HepG2 (cell line): ENCODE data around the gene STX7. TPM values are rescaled to one million over a fixed set of nuclear protein-coding genes. Genes with fewer than 3 reads are reported as not detected.

ENCODE experiments used
- FOSL2 ChIP-seq: sonication (generic); formaldehyde crosslinking; IDR thresholded peaks from 2 replicates; pipeline ENCODE4 v1.4.0; 2020; ENCODE audit warnings: missing genetic modification reagents
- HDAC1 ChIP-seq: sonication (generic); formaldehyde crosslinking; IDR thresholded peaks from 2 replicates; pipeline ENCODE4 v1.5.1; 2020; ENCODE audit warnings: mild to moderate bottlenecking, missing genetic modification reagents
- HNF4G ChIP-seq, 2 experiments: sonication (generic) in 1 of 2; formaldehyde crosslinking in 1 of 2; IDR thresholded peaks; 2 replicates each; pipeline versions ENCODE4 v1.4.0 to v1.6.1; 2011 to 2020; ENCODE audit warnings: borderline replicate concordance in 2 of 2, low read depth in 2 of 2, mild to moderate bottlenecking in 2 of 2, low read length in 1 of 2, missing genetic modification reagents in 1 of 2, moderate library complexity in 1 of 2
- KLF16 ChIP-seq, 2 experiments: sonication (generic) in 1 of 2; formaldehyde crosslinking in 1 of 2; IDR thresholded peaks; 2 replicates each; pipeline versions ENCODE4 v1.6.1 to v1.8.0; 2016 to 2023; ENCODE audit warnings: missing genetic modification reagents in 2 of 2, missing compliant biosample characterization in 1 of 2
- ZFP36 ChIP-seq: fragments of 150-350 bp; IDR thresholded peaks from 2 replicates; pipeline ENCODE4 v1.6.1; 2018; ENCODE audit warnings: borderline replicate concordance, low read length, low read depth; ENCODE audit not compliant: partially characterized antibody
- ZMAT3 ChIP-seq: sonication (generic); formaldehyde crosslinking; conservative IDR thresholded peaks from 2 replicates; pipeline ENCODE4 v1.7.0; 2021; ENCODE audit warnings: missing genetic modification reagents
- ZNF121 ChIP-seq: sonication (generic); formaldehyde crosslinking; IDR thresholded peaks from 2 replicates; pipeline ENCODE4 v1.5.0; 2020; ENCODE audit warnings: mild to moderate bottlenecking, missing genetic modification reagents
- ZNF441 ChIP-seq: sonication (generic); formaldehyde crosslinking; IDR thresholded peaks from 2 replicates; pipeline ENCODE4 v1.7.0; 2021; ENCODE audit warnings: missing genetic modification reagents, borderline replicate concordance
- polyA plus RNA-seq, 8 experiments: library from polyadenylated mRNA; depleted of rRNA in 3 of 8; stranded (reverse) in 7 of 8; unstranded in 1 of 8; fragments of >200 nt; fragmentation: Illumina TruSeq in 4 of 8; extraction: Trizol in 4 of 8; gene quantifications; 2 replicates each; pipeline versions ENCODE4 v1.2.1 to v1.2.3, GENCODE V29; 2011 to 2016; ENCODE audit warnings: low read depth in 4 of 8, missing spikeins in 1 of 8, mixed read lengths in 1 of 8; ENCODE audit not compliant: insufficient read depth in 1 of 8
- total RNA-seq, 5 experiments: library from RNA; depleted of rRNA; stranded (reverse); fragments of >200 nt; fragmentation: Illumina TruSeq; extraction: Trizol; gene quantifications; 2 replicates each; pipeline ENCODE4 v1.2.3, GENCODE V29; 2016; ENCODE audit warnings: low read depth in 1 of 5
- TF ChIP-seq, protein P1 (sequence below): sonication (generic); formaldehyde crosslinking; IDR thresholded peaks from 2 replicates; pipeline ENCODE4 v1.5.0; 2020; ENCODE audit warnings: mild to moderate bottlenecking, missing genetic modification reagents, borderline replicate concordance
- TF ChIP-seq, protein P2 (sequence below): sonication (generic); formaldehyde crosslinking; IDR thresholded peaks from 2 replicates; pipeline ENCODE4 v1.4.0; 2020; ENCODE audit warnings: missing genetic modification reagents
- TF ChIP-seq, protein P3 (sequence below), 2 experiments: sonication (generic) in 1 of 2; formaldehyde crosslinking in 1 of 2; IDR thresholded peaks; 2 replicates each; pipeline versions ENCODE4 v1.4.0 to v1.6.1; 2018 to 2020; ENCODE audit warnings: missing genetic modification reagents in 2 of 2, borderline replicate concordance in 1 of 2, low read depth in 1 of 2, mild to moderate bottlenecking in 1 of 2, missing biosample characterization in 1 of 2
- TF ChIP-seq, protein P4 (sequence below): sonication (generic); formaldehyde crosslinking; IDR thresholded peaks from 2 replicates; pipeline ENCODE4 v1.4.0; 2020; ENCODE audit warnings: mild to moderate bottlenecking, low read depth, missing genetic modification reagents

Gene STX7
- total and polyA plus RNA-seq, 2 of the 13 experiments (the other 11 are each of a cell fraction or from before 2014, with no cell fraction given) = 28.0 to 34.7 TPM

DNA sequence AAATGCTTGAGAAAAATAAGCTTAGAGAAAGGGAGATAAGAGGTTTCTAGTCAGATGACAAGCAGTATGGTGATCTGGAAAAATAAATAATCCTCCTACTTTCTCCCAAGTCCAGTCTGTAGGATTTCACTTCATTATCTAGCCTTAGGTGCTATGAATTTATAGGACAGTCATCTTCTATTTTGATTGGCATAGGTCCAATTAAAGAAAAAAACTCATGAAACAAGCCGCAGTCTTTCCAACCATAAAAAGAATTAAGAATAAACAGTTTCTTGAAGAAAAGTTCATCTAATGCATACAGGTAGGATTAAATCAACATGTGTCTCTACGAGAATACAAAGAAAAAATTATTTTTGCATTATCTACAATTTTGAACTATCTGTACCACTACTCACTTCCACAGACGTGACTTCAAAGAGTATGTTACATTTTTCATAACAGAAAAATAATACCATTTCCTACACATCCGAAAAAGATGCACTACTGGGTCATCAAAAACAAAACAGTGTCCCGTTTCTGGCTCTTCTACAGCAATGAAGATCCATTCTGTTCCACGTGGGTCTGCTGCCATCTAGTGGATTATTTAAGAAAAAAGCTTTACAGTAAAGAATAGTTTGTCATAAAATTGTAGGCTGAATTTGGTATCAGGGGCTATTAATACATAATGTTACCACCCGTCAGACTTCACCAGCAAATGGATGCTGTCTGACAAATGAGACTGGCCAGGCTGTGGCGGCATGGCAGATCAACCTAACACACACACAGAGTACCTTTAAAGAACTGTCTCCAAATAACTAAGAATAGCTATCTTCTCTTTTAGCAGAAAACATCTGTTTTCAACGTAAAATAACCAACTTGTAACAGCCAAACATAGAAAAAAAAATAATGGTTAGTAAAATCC is 28.9 kb downstream of the STX7 start (continued):
- TF ChIP-seq, protein P1, sequence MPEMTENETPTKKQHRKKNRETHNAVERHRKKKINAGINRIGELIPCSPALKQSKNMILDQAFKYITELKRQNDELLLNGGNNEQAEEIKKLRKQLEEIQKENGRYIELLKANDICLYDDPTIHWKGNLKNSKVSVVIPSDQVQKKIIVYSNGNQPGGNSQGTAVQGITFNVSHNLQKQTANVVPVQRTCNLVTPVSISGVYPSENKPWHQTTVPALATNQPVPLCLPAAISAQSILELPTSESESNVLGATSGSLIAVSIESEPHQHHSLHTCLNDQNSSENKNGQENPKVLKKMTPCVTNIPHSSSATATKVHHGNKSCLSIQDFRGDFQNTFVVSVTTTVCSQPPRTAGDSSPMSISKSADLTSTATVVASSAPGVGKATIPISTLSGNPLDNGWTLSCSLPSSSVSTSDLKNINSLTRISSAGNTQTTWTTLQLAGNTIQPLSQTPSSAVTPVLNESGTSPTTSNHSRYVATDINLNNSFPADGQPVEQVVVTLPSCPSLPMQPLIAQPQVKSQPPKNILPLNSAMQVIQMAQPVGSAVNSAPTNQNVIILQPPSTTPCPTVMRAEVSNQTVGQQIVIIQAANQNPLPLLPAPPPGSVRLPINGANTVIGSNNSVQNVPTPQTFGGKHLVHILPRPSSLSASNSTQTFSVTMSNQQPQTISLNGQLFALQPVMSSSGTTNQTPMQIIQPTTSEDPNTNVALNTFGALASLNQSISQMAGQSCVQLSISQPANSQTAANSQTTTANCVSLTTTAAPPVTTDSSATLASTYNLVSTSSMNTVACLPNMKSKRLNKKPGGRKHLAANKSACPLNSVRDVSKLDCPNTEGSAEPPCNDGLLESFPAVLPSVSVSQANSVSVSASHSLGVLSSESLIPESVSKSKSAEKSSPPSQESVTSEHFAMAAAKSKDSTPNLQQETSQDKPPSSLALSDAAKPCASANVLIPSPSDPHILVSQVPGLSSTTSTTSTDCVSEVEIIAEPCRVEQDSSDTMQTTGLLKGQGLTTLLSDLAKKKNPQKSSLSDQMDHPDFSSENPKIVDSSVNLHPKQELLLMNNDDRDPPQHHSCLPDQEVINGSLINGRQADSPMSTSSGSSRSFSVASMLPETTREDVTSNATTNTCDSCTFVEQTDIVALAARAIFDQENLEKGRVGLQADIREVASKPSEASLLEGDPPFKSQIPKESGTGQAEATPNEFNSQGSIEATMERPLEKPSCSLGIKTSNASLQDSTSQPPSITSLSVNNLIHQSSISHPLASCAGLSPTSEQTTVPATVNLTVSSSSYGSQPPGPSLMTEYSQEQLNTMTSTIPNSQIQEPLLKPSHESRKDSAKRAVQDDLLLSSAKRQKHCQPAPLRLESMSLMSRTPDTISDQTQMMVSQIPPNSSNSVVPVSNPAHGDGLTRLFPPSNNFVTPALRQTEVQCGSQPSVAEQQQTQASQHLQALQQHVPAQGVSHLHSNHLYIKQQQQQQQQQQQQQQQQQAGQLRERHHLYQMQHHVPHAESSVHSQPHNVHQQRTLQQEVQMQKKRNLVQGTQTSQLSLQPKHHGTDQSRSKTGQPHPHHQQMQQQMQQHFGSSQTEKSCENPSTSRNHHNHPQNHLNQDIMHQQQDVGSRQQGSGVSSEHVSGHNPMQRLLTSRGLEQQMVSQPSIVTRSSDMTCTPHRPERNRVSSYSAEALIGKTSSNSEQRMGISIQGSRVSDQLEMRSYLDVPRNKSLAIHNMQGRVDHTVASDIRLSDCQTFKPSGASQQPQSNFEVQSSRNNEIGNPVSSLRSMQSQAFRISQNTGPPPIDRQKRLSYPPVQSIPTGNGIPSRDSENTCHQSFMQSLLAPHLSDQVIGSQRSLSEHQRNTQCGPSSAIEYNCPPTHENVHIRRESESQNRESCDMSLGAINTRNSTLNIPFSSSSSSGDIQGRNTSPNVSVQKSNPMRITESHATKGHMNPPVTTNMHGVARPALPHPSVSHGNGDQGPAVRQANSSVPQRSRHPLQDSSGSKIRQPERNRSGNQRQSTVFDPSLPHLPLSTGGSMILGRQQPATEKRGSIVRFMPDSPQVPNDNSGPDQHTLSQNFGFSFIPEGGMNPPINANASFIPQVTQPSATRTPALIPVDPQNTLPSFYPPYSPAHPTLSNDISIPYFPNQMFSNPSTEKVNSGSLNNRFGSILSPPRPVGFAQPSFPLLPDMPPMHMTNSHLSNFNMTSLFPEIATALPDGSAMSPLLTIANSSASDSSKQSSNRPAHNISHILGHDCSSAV (CRISPR knock-in tag) = no peak
- TF ChIP-seq HNF4G (IDR thresholded peaks at IDR 0.05; ENCODE audit: borderline replicate concordance, low read depth, low read length) (no peak), HNF4G (CRISPR knock-in tag; IDR thresholded peaks at IDR 0.05; ENCODE audit: borderline replicate concordance, low read depth) (no peak), FOSL2 (no peak), KLF16 (CRISPR knock-in tag; IDR thresholded peaks at IDR 0.05) (no peak), ZFP36 (no peak), HDAC1 (no peak), ZNF441 (CRISPR knock-in tag) (no peak), ZNF121 (CRISPR knock-in tag) (peak; percentile 60), ZMAT3 (no peak)
- TF ChIP-seq, protein P2, sequence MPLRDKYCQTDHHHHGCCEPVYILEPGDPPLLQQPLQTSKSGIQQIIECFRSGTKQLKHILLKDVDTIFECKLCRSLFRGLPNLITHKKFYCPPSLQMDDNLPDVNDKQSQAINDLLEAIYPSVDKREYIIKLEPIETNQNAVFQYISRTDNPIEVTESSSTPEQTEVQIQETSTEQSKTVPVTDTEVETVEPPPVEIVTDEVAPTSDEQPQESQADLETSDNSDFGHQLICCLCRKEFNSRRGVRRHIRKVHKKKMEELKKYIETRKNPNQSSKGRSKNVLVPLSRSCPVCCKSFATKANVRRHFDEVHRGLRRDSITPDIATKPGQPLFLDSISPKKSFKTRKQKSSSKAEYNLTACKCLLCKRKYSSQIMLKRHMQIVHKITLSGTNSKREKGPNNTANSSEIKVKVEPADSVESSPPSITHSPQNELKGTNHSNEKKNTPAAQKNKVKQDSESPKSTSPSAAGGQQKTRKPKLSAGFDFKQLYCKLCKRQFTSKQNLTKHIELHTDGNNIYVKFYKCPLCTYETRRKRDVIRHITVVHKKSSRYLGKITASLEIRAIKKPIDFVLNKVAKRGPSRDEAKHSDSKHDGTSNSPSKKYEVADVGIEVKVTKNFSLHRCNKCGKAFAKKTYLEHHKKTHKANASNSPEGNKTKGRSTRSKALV = peak; percentile 66; the same call in 1 of the 2 replicates
- TF ChIP-seq, protein P3, sequence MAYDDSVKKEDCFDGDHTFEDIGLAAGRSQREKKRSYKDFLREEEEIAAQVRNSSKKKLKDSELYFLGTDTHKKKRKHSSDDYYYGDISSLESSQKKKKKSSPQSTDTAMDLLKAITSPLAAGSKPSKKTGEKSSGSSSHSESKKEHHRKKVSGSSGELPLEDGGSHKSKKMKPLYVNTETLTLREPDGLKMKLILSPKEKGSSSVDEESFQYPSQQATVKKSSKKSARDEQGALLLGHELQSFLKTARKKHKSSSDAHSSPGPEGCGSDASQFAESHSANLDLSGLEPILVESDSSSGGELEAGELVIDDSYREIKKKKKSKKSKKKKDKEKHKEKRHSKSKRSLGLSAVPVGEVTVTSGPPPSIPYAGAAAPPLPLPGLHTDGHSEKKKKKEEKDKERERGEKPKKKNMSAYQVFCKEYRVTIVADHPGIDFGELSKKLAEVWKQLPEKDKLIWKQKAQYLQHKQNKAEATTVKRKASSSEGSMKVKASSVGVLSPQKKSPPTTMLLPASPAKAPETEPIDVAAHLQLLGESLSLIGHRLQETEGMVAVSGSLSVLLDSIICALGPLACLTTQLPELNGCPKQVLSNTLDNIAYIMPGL (CRISPR knock-in tag; IDR thresholded peaks at IDR 0.05; ENCODE audit: borderline replicate concordance in 1 of 2, low read depth in 1 of 2) = 0 out of 4 replicates have a peak, but pooled peaks of 1 of the 2 experiments have one; percentile 18
- TF ChIP-seq, protein P4, sequence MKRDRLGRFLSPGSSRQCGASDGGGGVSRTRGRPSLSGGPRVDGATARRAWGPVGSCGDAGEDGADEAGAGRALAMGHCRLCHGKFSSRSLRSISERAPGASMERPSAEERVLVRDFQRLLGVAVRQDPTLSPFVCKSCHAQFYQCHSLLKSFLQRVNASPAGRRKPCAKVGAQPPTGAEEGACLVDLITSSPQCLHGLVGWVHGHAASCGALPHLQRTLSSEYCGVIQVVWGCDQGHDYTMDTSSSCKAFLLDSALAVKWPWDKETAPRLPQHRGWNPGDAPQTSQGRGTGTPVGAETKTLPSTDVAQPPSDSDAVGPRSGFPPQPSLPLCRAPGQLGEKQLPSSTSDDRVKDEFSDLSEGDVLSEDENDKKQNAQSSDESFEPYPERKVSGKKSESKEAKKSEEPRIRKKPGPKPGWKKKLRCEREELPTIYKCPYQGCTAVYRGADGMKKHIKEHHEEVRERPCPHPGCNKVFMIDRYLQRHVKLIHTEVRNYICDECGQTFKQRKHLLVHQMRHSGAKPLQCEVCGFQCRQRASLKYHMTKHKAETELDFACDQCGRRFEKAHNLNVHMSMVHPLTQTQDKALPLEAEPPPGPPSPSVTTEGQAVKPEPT = no peak
